K562 (cell line): ENCODE measurements around the gene MEIOB.

ENCODE experiments used
- E2F6 ChIP-seq, 2 experiments: IDR thresholded peaks; 2 replicates each; pipeline ENCODE4 v1.6.1; 2011; ENCODE audit warnings: borderline replicate concordance in 1 of 2, control low read depth in 1 of 2, low read depth in 1 of 2, low read length in 1 of 2, mild to moderate bottlenecking in 1 of 2, mixed read lengths in 1 of 2, moderate library complexity in 1 of 2; ENCODE audit not compliant: insufficient read depth in 1 of 2, insufficient read length in 1 of 2, poor library complexity in 1 of 2, severe bottlenecking in 1 of 2; ENCODE audit errors: extremely low read depth in 1 of 2
- POLR2AphosphoS5 ChIP-seq: IDR thresholded peaks from 2 replicates; pipeline ENCODE4 v1.6.1; 2011; ENCODE audit warnings: mild to moderate bottlenecking, low read depth, low read length, moderate library complexity; ENCODE audit not compliant: control insufficient read depth, insufficient read depth
- SP1 ChIP-seq: sonication (generic); formaldehyde crosslinking; IDR thresholded peaks from 2 replicates; pipeline ENCODE4 v1.8.1; 2022; ENCODE audit warnings: mild to moderate bottlenecking, missing genetic modification reagents
- TRIM28 ChIP-seq: fragments of 450-650 bp; IDR thresholded peaks from 2 replicates; pipeline ENCODE4 v1.6.1; 2017
- ZNF140 ChIP-seq: fragments of 250-450 bp; sonication (Bioruptor Pico); IDR thresholded peaks from 2 replicates; pipeline ENCODE4 v1.8.0; 2021; ENCODE audit warnings: moderate library complexity, mild to moderate bottlenecking, inconsistent platforms
- TF ChIP-seq, protein P1 (sequence below): fragments of 250-450 bp; sonication (Bioruptor Pico); IDR thresholded peaks from 2 replicates; pipeline ENCODE4 v1.4.0; 2020

- no peak for TF ChIP-seq SP1 (CRISPR knock-in tag)
- TF ChIP-seq ZNF140 (CRISPR knock-in tag), result no peak
- no peak for TF ChIP-seq E2F6 (IDR thresholded peaks at IDR 0.05; ENCODE audit: borderline replicate concordance in 1 of 2, extremely low read depth in 1 of 2, insufficient read depth in 1 of 2, insufficient read length in 1 of 2, low read depth in 1 of 2, low read length in 1 of 2, poor library complexity in 1 of 2, severe bottlenecking in 1 of 2)
- TF ChIP-seq POLR2AphosphoS5, result no peak
- TF ChIP-seq, protein P1, sequence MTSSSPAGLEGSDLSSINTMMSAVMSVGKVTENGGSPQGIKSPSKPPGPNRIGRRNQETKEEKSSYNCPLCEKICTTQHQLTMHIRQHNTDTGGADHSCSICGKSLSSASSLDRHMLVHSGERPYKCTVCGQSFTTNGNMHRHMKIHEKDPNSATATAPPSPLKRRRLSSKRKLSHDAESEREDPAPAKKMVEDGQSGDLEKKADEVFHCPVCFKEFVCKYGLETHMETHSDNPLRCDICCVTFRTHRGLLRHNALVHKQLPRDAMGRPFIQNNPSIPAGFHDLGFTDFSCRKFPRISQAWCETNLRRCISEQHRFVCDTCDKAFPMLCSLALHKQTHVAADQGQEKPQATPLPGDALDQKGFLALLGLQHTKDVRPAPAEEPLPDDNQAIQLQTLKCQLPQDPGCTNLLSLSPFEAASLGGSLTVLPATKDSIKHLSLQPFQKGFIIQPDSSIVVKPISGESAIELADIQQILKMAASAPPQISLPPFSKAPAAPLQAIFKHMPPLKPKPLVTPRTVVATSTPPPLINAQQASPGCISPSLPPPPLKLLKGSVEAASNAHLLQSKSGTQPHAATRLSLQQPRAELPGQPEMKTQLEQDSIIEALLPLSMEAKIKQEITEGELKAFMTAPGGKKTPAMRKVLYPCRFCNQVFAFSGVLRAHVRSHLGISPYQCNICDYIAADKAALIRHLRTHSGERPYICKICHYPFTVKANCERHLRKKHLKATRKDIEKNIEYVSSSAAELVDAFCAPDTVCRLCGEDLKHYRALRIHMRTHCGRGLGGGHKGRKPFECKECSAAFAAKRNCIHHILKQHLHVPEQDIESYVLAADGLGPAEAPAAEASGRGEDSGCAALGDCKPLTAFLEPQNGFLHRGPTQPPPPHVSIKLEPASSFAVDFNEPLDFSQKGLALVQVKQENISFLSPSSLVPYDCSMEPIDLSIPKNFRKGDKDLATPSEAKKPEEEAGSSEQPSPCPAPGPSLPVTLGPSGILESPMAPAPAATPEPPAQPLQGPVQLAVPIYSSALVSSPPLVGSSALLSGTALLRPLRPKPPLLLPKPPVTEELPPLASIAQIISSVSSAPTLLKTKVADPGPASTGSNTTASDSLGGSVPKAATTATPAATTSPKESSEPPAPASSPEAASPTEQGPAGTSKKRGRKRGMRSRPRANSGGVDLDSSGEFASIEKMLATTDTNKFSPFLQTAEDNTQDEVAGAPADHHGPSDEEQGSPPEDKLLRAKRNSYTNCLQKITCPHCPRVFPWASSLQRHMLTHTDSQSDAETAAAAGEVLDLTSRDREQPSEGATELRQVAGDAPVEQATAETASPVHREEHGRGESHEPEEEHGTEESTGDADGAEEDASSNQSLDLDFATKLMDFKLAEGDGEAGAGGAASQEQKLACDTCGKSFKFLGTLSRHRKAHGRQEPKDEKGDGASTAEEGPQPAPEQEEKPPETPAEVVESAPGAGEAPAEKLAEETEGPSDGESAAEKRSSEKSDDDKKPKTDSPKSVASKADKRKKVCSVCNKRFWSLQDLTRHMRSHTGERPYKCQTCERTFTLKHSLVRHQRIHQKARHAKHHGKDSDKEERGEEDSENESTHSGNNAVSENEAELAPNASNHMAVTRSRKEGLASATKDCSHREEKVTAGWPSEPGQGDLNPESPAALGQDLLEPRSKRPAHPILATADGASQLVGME, result no peak
- no peak for TF ChIP-seq TRIM28
Measured at GRCh38 chr16:1884155-1884760, 12.3 kb upstream of the MEIOB start.
